Smooth muscle cell (in vitro differentiated cells): ENCODE data around the gene CLCA2. TPM values are rescaled to one million over a fixed set of nuclear protein-coding genes. Genes with fewer than 3 reads are reported as not detected.

Experiments
- DNase-seq: peaks from one replicate; lab custom pipeline; 2025; ENCODE audit not compliant: unreplicated experiment; lab: John Stamatoyannopoulos, UW
- H2AFZ ChIP-seq: fragments of 200-600 bp; sonication (generic); 2 replicates; pipeline ENCODE4 v1.6.0; 2016; ENCODE audit warnings: antibody characterized with exemption, low read depth, mild to moderate bottlenecking
- H3F3A ChIP-seq: fragments of 200-600 bp; sonication (generic); 2 replicates; pipeline ENCODE4 v1.6.0; 2017; ENCODE audit warnings: antibody characterized with exemption, low read depth
- H3K27ac ChIP-seq: fragments of 200-600 bp; sonication (generic); 2 replicates; pipeline ENCODE4 v1.5.1; 2016; ENCODE audit warnings: low read depth, mild to moderate bottlenecking
- H3K27me3 ChIP-seq: fragments of 200-600 bp; sonication (generic); 2 replicates; pipeline ENCODE4 v1.6.1; 2016; ENCODE audit warnings: low read depth, mild to moderate bottlenecking
- H3K36me3 ChIP-seq: fragments of 200-600 bp; sonication (generic); 2 replicates; pipeline ENCODE4 v1.5.1; 2016; ENCODE audit warnings: low read depth
- H3K4me1 ChIP-seq: fragments of 200-600 bp; sonication (generic); 2 replicates; pipeline ENCODE4 v1.5.1; 2016; ENCODE audit warnings: low read depth
- H3K4me2 ChIP-seq: fragments of 200-600 bp; sonication (generic); 2 replicates; pipeline ENCODE4 v1.6.0; 2016; ENCODE audit warnings: mild to moderate bottlenecking
- H3K4me3 ChIP-seq: fragments of 200-600 bp; sonication (generic); 2 replicates; pipeline ENCODE4 v1.5.1; 2016; ENCODE audit warnings: mild to moderate bottlenecking
- H3K79me2 ChIP-seq: fragments of 200-600 bp; sonication (generic); 2 replicates; pipeline ENCODE4 v1.6.0; 2016; ENCODE audit warnings: low read depth, mild to moderate bottlenecking
- H3K9ac ChIP-seq: fragments of 200-600 bp; sonication (generic); 2 replicates; pipeline ENCODE4 v1.6.0; 2016; ENCODE audit warnings: low read depth
- H3K9me3 ChIP-seq: fragments of 200-600 bp; sonication (generic); replicated peaks from 2 replicates; pipeline ENCODE4 v1.5.1; 2016; ENCODE audit warnings: low read depth
- H4K20me1 ChIP-seq: fragments of 200-600 bp; sonication (generic); 2 replicates; pipeline ENCODE4 v1.6.0; 2016; ENCODE audit warnings: low read depth
- WGBS: methylation state at CpG from one replicate; pipeline ENCODE4 v1.1.7; 2016; ENCODE audit warnings: low lambda C conversion rate; 5-methylcytosine and 5-hydroxymethylcytosine counted together
- polyA plus RNA-seq: library from polyadenylated mRNA; unstranded; fragments of >200 nt; fragmentation: Nextera tagmentation; extraction: Ambion mirVana; gene quantifications from 2 replicates; pipeline ENCODE4 v1.2.1, GENCODE V29; 2016
- total RNA-seq: library from RNA; depleted of rRNA; stranded (reverse); fragments of >200 nt; gene quantifications from 2 replicates; pipeline ENCODE4 v1.2.3, GENCODE V29; 2014
- TF ChIP-seq, protein P1 (sequence below): fragments of 200-600 bp; sonication (generic); IDR thresholded peaks from 2 replicates; pipeline ENCODE4 v1.5.1; 2017; ENCODE audit warnings: borderline replicate concordance, mild to moderate bottlenecking, antibody characterized with exemption; ENCODE audit not compliant: insufficient read depth, poor library complexity, severe bottlenecking

Gene CLCA2
- total and polyA plus RNA-seq, 2 experiments from 2014 or later = 1.00 to 24.2 TPM

DNA sequence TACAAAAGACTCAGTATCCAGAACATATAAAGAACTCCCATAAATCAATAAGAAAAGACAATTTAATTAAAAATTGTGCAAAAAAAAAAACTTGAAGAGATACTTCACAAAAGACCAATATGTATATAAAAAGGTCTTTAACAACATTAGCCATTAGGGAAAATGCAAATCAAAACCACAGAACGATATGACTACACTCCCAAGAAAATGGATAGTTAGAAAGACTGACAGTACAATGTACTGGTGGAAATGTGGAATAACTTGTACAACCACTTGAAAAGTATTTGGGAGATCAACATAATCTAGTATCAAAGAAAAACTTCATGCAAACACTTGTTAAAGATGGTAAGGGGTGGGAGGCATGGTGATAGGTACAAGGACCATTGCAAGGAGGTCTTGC lies 40.8 kb downstream of the CLCA2 start:
- TF ChIP-seq, protein P1, sequence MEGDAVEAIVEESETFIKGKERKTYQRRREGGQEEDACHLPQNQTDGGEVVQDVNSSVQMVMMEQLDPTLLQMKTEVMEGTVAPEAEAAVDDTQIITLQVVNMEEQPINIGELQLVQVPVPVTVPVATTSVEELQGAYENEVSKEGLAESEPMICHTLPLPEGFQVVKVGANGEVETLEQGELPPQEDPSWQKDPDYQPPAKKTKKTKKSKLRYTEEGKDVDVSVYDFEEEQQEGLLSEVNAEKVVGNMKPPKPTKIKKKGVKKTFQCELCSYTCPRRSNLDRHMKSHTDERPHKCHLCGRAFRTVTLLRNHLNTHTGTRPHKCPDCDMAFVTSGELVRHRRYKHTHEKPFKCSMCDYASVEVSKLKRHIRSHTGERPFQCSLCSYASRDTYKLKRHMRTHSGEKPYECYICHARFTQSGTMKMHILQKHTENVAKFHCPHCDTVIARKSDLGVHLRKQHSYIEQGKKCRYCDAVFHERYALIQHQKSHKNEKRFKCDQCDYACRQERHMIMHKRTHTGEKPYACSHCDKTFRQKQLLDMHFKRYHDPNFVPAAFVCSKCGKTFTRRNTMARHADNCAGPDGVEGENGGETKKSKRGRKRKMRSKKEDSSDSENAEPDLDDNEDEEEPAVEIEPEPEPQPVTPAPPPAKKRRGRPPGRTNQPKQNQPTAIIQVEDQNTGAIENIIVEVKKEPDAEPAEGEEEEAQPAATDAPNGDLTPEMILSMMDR = no peak
- no peaks in the 10 kb centered on the region for H3K4me1 ChIP-seq
- no peaks in the 10 kb centered on the region for H4K20me1 ChIP-seq
- no peaks in the 10 kb centered on the region for H3F3A ChIP-seq
- DNase-seq = no peak
- H3K4me3 ChIP-seq = no peak overlapping the region
- no peak overlapping the region for H2AFZ ChIP-seq
- H3K27ac ChIP-seq = no peak overlapping the region
- no peak overlapping the region for H3K9ac ChIP-seq
- WGBS = 84% methylated on average over 1 of the region's 1 CpG
- no peaks in the 10 kb centered on the region for H3K36me3 ChIP-seq
- H3K9me3 ChIP-seq = no peaks in the 10 kb centered on the region
- no peaks in the 10 kb centered on the region for H3K79me2 ChIP-seq
- H3K4me2 ChIP-seq = no peak overlapping the region
- no peaks in the 10 kb centered on the region for H3K27me3 ChIP-seq

DNA sequence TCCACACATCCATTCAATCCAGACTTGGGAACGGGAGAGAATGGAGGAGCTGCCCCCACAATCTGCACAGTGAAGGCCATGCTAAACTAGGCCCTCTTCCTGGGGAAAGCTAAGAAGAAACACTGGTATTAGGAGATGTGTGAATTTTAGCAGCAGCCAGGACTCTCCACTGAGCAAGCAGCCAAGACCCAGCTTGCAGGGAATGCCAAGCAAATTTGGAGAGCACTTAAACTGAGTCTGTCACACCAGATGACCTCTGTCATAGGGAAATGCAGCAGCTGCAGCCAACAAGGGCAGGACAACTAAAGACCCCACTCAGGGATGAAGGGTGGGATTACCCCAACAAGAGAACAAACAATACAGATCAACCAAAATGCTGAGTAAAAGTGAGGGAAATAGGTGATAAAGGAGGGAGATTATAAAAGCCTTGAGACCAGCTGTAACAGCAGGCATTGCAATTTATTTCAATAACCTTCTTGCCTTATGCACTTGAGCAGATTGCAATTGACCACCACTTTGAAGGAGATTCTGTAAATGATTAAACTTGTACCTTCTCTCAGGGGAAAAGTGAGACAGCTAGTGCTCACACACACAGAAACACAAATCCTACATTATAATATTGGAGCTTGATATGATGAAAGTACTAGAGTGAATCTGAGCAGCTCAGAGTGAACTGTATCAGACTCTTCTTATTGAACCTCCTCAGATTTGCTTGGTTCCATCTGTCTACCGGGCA lies 42.3 kb downstream of the CLCA2 start:
- H3K4me1 ChIP-seq = no peaks in the 10 kb centered on the region
- 94% methylated on average over 2 of the region's 2 CpGs for WGBS

GRCh38 chr1:86466986-86467385 lies 43.0 kb downstream of the CLCA2 start:
- DNase-seq = no peak
- H3K27me3 ChIP-seq = no peaks in the 10 kb centered on the region
- no peaks in the 10 kb centered on the region for H3K79me2 ChIP-seq
- H3K4me3 ChIP-seq = no peak overlapping the region
- H3K36me3 ChIP-seq = no peaks in the 10 kb centered on the region
- H3K9ac ChIP-seq = no peak overlapping the region
- no peaks in the 10 kb centered on the region for H3K4me1 ChIP-seq
- no peak overlapping the region for H3K4me2 ChIP-seq
- 85% methylated on average over 4 of the region's 4 CpGs for WGBS
- H4K20me1 ChIP-seq = no peaks in the 10 kb centered on the region
- TF ChIP-seq, protein P1 = no peak
- no peaks in the 10 kb centered on the region for H3K9me3 ChIP-seq
- no peaks in the 10 kb centered on the region for H3F3A ChIP-seq
- H2AFZ ChIP-seq = no peak overlapping the region
- no peak overlapping the region for H3K27ac ChIP-seq

More for the DNA sequence above, 42.3 kb downstream of the CLCA2 start:
- H3K27me3 ChIP-seq = no peaks in the 10 kb centered on the region
- H3F3A ChIP-seq = no peaks in the 10 kb centered on the region
- H3K9ac ChIP-seq = no peak overlapping the region
- no peak overlapping the region for H2AFZ ChIP-seq
- H3K79me2 ChIP-seq = no peaks in the 10 kb centered on the region
- H3K4me3 ChIP-seq = no peak overlapping the region
- DNase-seq = no peak
- no peak overlapping the region for H3K4me2 ChIP-seq
- H4K20me1 ChIP-seq = no peaks in the 10 kb centered on the region
- no peaks in the 10 kb centered on the region for H3K9me3 ChIP-seq
- no peak overlapping the region for H3K27ac ChIP-seq
- H3K36me3 ChIP-seq = no peaks in the 10 kb centered on the region
- TF ChIP-seq, protein P1 = no peak

GRCh38 chr1:86468501-86468977 lies 44.6 kb downstream of the CLCA2 start, which contains the start of gene CLCA1:
CLCA1 (plus strand) TSS chr1:86468927; CDS start chr1:86468972, 45 bp downstream.
- Histone ChIP-seq H2AFZ (no peak within 1 kb of the TSS), H3K9me3 (no peaks in the 10 kb centered on the region), H3K36me3 (no peaks in the 10 kb centered on the region), H3K9ac (no peak within 1 kb of the TSS), H3F3A (no peaks in the 10 kb centered on the region), H3K27ac (no peak within 1 kb of the TSS), H4K20me1 (no peaks in the 10 kb centered on the region), H3K4me3 (no peak within 1 kb of the TSS), H3K4me1 (no peaks in the 10 kb centered on the region), H3K4me2 (no peak within 1 kb of the TSS), H3K27me3 (no peaks in the 10 kb centered on the region), H3K79me2 (no peaks in the 10 kb centered on the region)
- DNase-seq = no peak
- TF ChIP-seq, protein P1 = no peak
- WGBS = 93% methylated on average over 7 of the region's 7 CpGs
